Activated CD8-positive, alpha-beta memory T cell treated with anti-CD3 and anti-CD28 coated beads for 36 hours (primary cell): Measurements from ENCODE around the gene ATG16L1. TPM values are rescaled to one million over a fixed set of nuclear protein-coding genes. Genes with fewer than 3 reads are reported as not detected.

Experiments used
- CTCF ChIA-PET: fragments of 350-600 bp; sonication (Branson Sonifier 250); formaldehyde crosslinking; loops from one replicate; lab custom pipeline; 2021; ENCODE audit warnings: antibody characterized with exemption; lab: Charles Lee
- POLR2A ChIA-PET: fragments of 350-600 bp; sonication (Branson Sonifier 250); formaldehyde crosslinking; loops from one replicate; lab custom pipeline; 2021; ENCODE audit warnings: antibody characterized with exemption; lab: Charles Lee
- total RNA-seq, 2 experiments: library from RNA; stranded (reverse); gene quantifications; one replicate each; pipeline ENCODE4 v1.2.3, GENCODE V29; 2021

ATG16L1 gene
- total RNA-seq, 2 experiments from 2014 or later: 29.0 to 29.2 TPM

DNA sequence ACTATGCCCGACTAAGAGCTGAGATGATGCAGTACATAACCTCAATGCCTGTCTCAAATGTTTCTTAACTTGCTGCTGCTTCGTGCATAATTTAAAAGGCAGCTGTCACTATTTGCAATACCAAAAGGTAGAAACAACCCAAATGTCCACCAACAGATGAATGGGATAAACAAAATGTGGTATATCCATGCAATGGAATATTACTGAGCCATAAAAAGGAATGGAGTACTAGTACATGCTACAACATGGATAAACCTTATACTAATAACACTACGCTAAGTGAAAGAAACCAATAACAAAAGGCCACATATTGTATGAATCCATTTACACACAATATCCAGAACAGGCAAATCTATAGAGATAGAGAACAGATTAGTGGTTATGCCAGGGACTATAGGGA is 89.8 kb downstream of the ATG16L1 start:
- POLR2A ChIA-PET: no interaction called here
- CTCF ChIA-PET: interaction anchor here (0.6 kb wide), 1 partner anchor 11 kb away, joined by 3 read pairs; no protein-coding TSS in a partner anchor

DNA sequence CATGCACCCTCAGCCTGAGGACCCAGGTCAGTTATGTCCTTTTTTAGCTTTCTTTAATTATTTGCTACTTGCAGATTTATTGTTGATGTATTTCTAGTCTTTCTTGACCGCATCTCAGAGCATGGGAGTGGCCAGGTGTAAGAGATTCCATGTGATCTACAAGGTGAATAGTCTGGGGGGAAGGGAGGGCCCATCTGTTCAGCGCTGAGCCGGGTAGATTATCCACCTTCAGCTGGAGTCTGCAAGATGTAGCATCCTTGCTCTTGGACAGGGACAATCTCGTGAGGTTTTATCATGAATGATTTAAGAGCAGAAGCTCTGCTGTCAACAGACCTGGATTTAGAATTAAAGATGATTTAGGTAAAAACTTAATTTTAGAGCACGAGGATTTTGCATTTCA is 90.8 kb downstream of the ATG16L1 start:
- POLR2A ChIA-PET: no interaction called here
- CTCF ChIA-PET: interaction anchor here (0.9 kb wide), 1 partner anchor 62 kb away, joined by 5 read pairs; no protein-coding TSS in a partner anchor

DNA sequence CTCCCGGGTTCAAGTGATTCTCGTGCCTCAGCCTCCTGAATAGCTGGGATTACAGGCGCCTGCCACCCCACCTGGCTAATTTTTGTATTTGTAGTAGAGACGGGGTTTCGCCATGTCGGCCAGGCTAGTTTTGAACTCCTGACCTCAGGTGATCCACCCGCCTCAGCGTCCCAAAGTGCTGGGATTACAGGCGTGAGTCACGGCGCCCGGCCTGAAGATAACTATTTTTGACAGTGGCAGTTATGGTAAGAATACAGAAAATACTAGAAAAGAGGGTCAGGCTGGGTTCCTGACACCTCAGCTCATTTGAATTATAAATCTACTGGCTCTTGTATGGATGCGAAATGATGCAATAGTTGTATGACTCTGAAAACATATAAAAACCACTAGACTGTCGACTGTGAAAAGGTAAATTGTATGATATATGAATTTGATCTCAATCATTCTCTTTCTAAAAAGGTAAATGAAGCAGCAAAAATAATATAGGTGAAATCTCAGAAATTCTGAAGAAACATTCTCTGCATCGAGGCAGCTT is 91.8 kb downstream of the ATG16L1 start:
- ChIA-PET CTCF (no interaction called here), POLR2A (interaction anchor here (0.6 kb wide), 2 partner anchors 198 to 200 kb away, joined by 4 to 8 read pairs; no protein-coding TSS in a partner anchor)

Other genes with a start within 250 kb of the ATG16L1 start
- gene NGEF, start 238.4 kb upstream of the ATG16L1 start, total RNA-seq: under 1 TPM; 0.10 to 0.13 TPM
- gene NEU2, start 219.0 kb upstream of the ATG16L1 start, total RNA-seq: not detected
- 10 to 100 TPM; 43.1 to 46.5 TPM for gene INPP5D, start 191.3 kb upstream of the ATG16L1 start, total RNA-seq
- under 1 TPM in 1 of 2 experiments, not detected in 1; 0.15 TPM for gene SAG, start 56.1 kb downstream of the ATG16L1 start, total RNA-seq
- gene DGKD, start 102.8 kb downstream of the ATG16L1 start, total RNA-seq: 10 to 100 TPM; 49.5 to 58.8 TPM